ENCODE measurements around the gene PRKCZ.

Gene PRKCZ

DNA sequence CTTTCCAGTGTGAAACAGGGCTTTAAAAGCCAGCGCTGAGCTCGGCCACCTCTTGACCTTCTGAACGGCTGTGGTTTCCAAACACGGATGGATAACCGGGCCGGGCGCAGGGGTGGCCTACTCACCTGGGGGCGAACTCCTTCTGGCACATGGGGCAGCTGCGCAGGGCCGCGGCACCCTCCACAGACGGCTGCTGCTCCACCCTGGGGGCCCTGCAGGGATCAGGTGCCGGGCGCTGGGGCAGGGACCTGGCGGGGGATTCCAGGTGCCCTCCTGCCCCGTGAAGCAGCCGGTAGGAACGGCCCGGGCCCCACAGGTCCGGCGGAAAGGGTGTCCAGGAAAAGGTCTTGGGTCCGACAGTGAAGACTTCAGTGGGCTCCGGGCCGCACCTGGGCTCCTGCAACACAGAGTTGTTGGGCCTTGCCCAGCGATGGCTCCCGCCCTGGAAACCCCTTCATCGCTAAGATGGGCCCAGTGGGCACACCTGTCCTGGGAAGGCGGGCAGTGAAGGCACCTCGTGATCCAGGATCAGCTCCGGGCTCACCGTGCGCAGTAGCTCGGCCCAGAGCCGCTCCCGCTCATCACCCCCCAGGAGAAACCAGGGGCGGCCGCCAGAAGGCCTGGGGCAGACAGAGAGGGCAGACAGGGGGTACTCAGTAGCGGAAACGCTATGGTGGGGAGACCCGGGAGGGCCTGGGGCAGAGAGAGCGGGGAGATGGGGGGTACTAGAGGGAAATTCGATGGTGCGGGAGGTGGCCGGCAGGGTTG is 143.5 kb downstream of the PRKCZ start:
- H3K4me3 ChIP-seq (ENCODE audit: low read depth, low read length) = peak overlapping the region; percentile 50
- H3K36me3 ChIP-seq (ENCODE audit: control insufficient read depth, insufficient read depth, low read length) = peaks cover 11% of the 10 kb centered on the region; the same call in 1 of the 2 replicates
- peaks cover 20% of the 10 kb centered on the region for H3K4me1 ChIP-seq (ENCODE audit: control insufficient read depth, insufficient read depth, low read length)
- no peak overlapping the region for H3K27ac ChIP-seq (ENCODE audit: low read depth, low read length)
- no peaks in the 10 kb centered on the region for H3K27me3 ChIP-seq (ENCODE audit: control insufficient read depth, insufficient read depth, low read length)
- peak overlapping the region; percentile 53 for H3K9ac ChIP-seq (ENCODE audit: low read length)
- H3K9me3 ChIP-seq (ENCODE audit: control insufficient read depth, insufficient read depth, low read depth, low read length) = no peaks in the 10 kb centered on the region

DNA sequence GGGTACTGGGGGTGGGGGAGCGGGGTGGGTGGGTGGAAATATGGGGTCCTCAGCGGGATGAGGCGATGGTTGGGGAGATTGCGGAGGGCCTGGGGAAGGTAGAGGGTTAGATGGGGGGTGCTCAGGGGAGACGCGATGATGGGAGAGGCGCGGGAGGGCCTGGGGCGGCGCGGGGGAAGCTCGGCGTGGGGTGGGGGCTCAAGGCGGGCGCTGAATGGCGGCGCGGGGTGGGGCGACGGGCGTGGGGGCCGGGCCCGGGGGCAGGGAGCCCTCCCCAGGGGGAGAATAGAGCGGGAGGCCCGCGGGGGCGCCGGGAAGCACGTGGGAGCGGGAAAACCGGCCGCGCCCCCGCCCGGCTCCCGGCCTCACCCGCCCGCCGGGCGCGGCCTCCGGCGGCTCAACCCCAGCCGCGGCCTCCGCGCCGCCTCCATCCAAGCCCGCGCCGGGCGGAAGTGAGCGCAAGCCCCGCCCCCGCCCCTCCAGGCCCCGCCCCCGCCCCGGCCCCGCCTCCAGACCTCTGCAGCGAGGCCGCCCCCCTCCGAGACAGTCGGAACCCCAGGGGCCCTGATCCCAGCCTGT is 144.2 kb downstream of the PRKCZ start, which contains the start of gene FAAP20:
Gene FAAP20 (minus strand): TSS at position 454 of the 579 bp plus-strand sequence. CDS start 23 bp downstream, at position 431.
- no peaks in the 10 kb centered on the region for H3K27me3 ChIP-seq (ENCODE audit: control insufficient read depth, insufficient read depth, low read length)
- H3K4me3 ChIP-seq (ENCODE audit: low read depth, low read length) = peak within 1 kb of the TSS; percentile 50
- H3K36me3 ChIP-seq (ENCODE audit: control insufficient read depth, insufficient read depth, low read length) = peaks cover 11% of the 10 kb centered on the region; the same call in 1 of the 2 replicates
- H3K4me1 ChIP-seq (ENCODE audit: control insufficient read depth, insufficient read depth, low read length) = peaks cover 25% of the 10 kb centered on the region
- H3K9ac ChIP-seq (ENCODE audit: low read length) = peak within 1 kb of the TSS; percentile 53
- no peaks in the 10 kb centered on the region for H3K9me3 ChIP-seq (ENCODE audit: control insufficient read depth, insufficient read depth, low read depth, low read length)
- peak within 1 kb of the TSS; percentile 50; the same call in 1 of the 2 replicates for H3K27ac ChIP-seq (ENCODE audit: low read depth, low read length)

DNA sequence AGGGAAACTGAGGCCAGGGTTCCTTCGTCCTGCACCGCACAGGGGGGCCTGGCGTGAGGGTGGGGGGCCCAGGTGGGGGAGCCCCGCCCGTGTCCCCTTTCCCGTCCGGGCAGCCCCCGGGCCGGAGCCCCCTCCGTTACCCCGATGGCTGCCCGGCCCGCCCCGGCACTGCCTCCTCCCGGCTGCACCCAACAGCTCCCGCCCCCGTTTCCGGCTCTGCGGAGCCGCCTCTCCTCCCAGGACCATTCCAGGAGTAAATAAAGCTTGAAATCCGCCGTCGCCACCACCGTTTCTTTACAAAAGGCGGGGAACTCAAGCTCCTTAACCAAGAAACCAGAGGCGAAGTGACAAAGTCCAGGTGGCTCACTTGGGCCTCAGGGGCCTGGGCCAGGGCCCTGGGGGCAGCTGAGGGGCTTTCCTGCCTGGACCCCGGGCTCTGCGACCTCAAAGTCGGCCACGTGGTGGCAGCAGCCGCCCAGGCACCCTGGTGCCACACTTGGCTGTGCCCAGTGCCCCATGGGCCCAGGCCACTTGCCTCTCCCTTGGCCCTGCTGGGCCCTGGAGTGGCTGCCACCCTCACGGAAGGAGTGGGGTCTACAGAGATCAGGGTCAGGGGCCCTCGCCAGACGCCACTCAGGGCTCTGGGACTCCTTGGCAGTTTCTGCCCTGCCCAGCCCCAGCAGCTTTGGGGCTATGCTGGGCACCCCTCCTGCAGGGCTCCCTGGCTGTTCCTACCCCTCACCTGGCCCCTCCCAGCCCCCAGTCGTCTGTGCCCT is 144.9 kb downstream of the PRKCZ start:
- Histone ChIP-seq H3K4me3 (ENCODE audit: low read depth, low read length) (peak overlapping the region; percentile 50), H3K4me1 (ENCODE audit: control insufficient read depth, insufficient read depth, low read length) (peaks cover 20% of the 10 kb centered on the region), H3K9me3 (ENCODE audit: control insufficient read depth, insufficient read depth, low read depth, low read length) (no peaks in the 10 kb centered on the region), H3K9ac (ENCODE audit: low read length) (peak overlapping the region; percentile 14), H3K27ac (ENCODE audit: low read depth, low read length) (peak overlapping the region; percentile 50; the same call in 1 of the 2 replicates), H3K36me3 (ENCODE audit: control insufficient read depth, insufficient read depth, low read length) (peaks cover 11% of the 10 kb centered on the region; the same call in 1 of the 2 replicates), H3K27me3 (ENCODE audit: control insufficient read depth, insufficient read depth, low read length) (no peaks in the 10 kb centered on the region)

DNA sequence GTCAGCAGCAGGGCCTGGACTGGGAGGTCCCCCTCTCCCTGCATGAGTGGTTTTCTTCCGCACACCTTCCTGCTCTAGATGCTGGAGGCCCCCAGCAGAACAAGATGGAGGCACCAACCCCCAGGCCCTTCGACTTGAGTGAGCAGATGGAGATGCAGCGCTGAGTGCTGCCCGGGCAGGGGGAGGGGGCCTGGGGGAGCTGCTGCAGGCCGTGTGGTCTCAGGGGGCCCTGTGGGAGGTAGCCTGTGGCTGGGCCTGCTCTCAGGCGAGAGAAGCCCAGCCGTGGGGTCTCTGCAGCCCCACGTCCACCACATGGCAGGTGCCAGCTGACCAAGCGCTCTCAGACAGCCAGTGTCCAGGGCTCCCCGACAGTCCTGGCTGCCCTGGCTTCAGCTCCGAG is 145.6 kb downstream of the PRKCZ start:
- no peak overlapping the region for H3K4me3 ChIP-seq (ENCODE audit: low read depth, low read length)
- H3K9me3 ChIP-seq (ENCODE audit: control insufficient read depth, insufficient read depth, low read depth, low read length) = no peaks in the 10 kb centered on the region
- H3K9ac ChIP-seq (ENCODE audit: low read length) = no peak overlapping the region
- H3K27ac ChIP-seq (ENCODE audit: low read depth, low read length) = peak overlapping the region; percentile 50; the same call in 1 of the 2 replicates
- peaks cover 11% of the 10 kb centered on the region; the same call in 1 of the 2 replicates for H3K36me3 ChIP-seq (ENCODE audit: control insufficient read depth, insufficient read depth, low read length)
- peaks cover 13% of the 10 kb centered on the region for H3K4me1 ChIP-seq (ENCODE audit: control insufficient read depth, insufficient read depth, low read length)
- no peaks in the 10 kb centered on the region for H3K27me3 ChIP-seq (ENCODE audit: control insufficient read depth, insufficient read depth, low read length)

DNA sequence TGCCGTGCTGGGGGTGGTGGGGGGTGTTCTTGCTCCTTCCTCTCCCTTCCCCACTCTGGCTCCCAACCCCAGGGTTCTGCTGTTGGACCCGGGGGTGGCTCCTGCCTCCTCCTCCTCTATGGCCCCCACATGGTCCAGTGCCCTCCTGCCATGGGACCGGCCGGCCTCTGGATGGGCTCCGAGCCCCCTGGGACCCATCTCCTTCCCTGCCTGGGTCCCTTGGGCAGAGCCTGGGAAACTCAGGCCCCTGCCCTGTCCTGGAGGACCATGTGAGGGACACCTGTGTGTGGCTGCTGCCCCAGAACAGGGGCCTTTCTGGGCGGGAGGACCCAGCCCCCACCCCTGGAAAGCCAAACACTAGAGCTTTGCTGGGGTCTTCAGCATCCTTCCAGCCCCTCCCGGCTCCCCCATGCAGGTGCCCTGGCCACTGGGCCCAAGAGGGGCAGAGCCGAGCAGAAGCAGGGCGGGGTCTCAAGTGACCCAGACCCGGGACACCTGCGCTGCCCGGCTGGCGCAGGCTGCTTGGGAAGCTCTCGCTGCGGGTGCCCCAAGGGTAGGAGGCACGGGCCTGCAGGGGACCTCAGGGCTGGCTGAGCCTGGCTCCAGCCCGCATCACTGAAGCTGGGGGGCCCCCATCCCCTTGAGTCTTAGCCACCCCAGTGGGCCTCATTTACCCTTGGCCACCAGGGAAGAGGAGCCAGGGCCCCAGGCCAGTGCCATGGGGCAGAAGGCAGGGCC is 146.9 kb downstream of the PRKCZ start:
- no peak overlapping the region for H3K9ac ChIP-seq (ENCODE audit: low read length)
- H3K4me1 ChIP-seq (ENCODE audit: control insufficient read depth, insufficient read depth, low read length) = peaks cover 12% of the 10 kb centered on the region
- no peak overlapping the region for H3K4me3 ChIP-seq (ENCODE audit: low read depth, low read length)
- H3K27me3 ChIP-seq (ENCODE audit: control insufficient read depth, insufficient read depth, low read length) = no peaks in the 10 kb centered on the region
- peaks cover 9% of the 10 kb centered on the region; the same call in 1 of the 2 replicates for H3K36me3 ChIP-seq (ENCODE audit: control insufficient read depth, insufficient read depth, low read length)
- H3K27ac ChIP-seq (ENCODE audit: low read depth, low read length) = no peak overlapping the region
- H3K9me3 ChIP-seq (ENCODE audit: control insufficient read depth, insufficient read depth, low read depth, low read length) = no peaks in the 10 kb centered on the region

DNA sequence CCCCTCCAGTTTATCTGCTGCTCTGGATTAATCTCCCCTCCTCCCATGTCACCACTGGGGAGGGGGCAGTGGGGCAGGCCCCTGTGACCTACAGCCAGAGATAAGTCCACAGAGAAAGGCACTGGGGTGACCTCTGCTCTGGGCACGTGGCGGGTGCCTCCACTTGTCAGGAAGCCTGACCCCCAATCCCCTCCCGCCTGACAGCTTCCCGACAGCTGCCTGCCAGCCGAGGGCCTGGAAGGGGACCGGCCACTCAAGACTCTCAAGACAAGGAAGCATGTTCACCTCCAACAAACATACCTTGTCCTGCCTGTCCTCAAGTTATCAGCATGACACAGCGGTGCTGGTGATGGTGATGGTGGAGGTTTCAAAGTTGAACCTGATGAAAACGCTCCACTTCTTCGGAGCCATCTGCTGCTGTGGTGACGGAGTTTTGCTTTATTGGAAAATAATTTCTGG is 147.5 kb downstream of the PRKCZ start:
- Histone ChIP-seq H3K27me3 (ENCODE audit: control insufficient read depth, insufficient read depth, low read length) (no peaks in the 10 kb centered on the region), H3K4me3 (ENCODE audit: low read depth, low read length) (no peak overlapping the region), H3K36me3 (ENCODE audit: control insufficient read depth, insufficient read depth, low read length) (0 out of 2 replicates have a peak, but pooled peaks cover 2% of the 10 kb centered on the region), H3K9ac (ENCODE audit: low read length) (no peak overlapping the region), H3K27ac (ENCODE audit: low read depth, low read length) (no peak overlapping the region), H3K4me1 (ENCODE audit: control insufficient read depth, insufficient read depth, low read length) (peaks cover 12% of the 10 kb centered on the region), H3K9me3 (ENCODE audit: control insufficient read depth, insufficient read depth, low read depth, low read length) (no peaks in the 10 kb centered on the region)

DNA sequence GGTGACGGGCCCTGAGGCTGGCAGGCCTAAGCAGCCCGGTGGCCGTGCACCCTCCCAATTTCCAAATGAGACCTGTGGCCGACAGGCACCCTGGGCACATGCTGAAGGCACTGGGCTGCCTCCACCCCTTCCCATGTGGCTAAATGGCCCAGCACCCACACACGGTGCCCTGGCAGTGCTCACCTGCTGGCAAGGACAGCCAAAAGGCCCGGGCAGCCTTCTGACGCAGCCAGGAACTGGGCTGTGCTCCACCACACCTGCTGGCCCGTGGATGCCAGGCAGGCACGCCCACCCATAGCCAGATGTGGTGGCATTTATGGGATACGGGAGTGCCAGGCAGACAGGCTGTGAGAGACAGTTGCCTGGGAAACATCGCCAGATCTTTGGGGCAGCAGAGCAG is 148.4 kb downstream of the PRKCZ start:
- Histone ChIP-seq H3K27me3 (ENCODE audit: control insufficient read depth, insufficient read depth, low read length) (no peaks in the 10 kb centered on the region), H3K36me3 (ENCODE audit: control insufficient read depth, insufficient read depth, low read length) (no peaks in the 10 kb centered on the region), H3K9ac (ENCODE audit: low read length) (peak overlapping the region; percentile 14), H3K27ac (ENCODE audit: low read depth, low read length) (no peak overlapping the region), H3K9me3 (ENCODE audit: control insufficient read depth, insufficient read depth, low read depth, low read length) (no peaks in the 10 kb centered on the region), H3K4me3 (ENCODE audit: low read depth, low read length) (0 out of 2 replicates have a peak overlapping the region, but pooled peaks have one; percentile 59), H3K4me1 (ENCODE audit: control insufficient read depth, insufficient read depth, low read length) (peaks cover 8% of the 10 kb centered on the region)

DNA sequence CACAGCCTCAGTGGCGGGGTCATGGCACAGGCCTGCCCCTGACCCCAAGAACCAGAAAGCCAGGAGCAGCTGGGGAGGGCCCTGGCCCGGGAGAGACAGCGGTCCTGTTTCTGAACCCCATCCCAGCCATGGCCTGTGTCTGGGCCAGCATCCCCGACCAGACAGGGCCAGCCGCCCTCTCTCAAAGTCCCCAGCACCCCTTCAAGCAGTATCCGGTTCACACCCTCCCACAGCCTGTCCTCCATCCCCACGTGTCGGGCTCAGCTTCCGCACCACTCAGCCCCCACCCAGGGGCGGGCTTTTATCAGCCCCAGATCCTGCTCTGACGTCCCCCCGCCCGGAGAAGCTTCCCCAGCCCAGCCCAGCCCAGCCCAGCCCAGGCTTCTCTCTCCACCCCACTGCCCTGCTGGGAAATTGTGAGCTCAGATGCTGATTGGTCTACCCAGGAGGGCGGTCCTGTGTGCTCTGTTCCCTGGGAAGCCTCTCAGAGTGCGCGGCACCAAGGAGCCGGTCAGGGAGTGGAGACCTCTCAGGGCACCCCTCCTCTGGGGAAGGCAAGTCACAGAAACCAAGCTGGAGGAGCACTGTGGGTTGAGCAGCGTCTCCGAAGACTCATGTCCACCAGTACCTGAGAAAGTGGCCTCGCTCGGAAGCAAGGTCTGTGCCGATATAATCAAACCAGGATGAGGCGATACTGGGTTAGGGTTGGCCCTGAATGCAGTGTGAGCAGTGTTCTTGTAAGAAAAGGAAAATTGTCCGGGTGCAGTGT is 149.0 kb downstream of the PRKCZ start:
- Histone ChIP-seq H3K9ac (ENCODE audit: low read length) (peak overlapping the region; percentile 14), H3K36me3 (ENCODE audit: control insufficient read depth, insufficient read depth, low read length) (no peaks in the 10 kb centered on the region), H3K4me3 (ENCODE audit: low read depth, low read length) (peak overlapping the region; percentile 59), H3K27ac (ENCODE audit: low read depth, low read length) (no peak overlapping the region), H3K4me1 (ENCODE audit: control insufficient read depth, insufficient read depth, low read length) (peaks cover 10% of the 10 kb centered on the region), H3K27me3 (ENCODE audit: control insufficient read depth, insufficient read depth, low read length) (no peaks in the 10 kb centered on the region), H3K9me3 (ENCODE audit: control insufficient read depth, insufficient read depth, low read depth, low read length) (no peaks in the 10 kb centered on the region)

DNA sequence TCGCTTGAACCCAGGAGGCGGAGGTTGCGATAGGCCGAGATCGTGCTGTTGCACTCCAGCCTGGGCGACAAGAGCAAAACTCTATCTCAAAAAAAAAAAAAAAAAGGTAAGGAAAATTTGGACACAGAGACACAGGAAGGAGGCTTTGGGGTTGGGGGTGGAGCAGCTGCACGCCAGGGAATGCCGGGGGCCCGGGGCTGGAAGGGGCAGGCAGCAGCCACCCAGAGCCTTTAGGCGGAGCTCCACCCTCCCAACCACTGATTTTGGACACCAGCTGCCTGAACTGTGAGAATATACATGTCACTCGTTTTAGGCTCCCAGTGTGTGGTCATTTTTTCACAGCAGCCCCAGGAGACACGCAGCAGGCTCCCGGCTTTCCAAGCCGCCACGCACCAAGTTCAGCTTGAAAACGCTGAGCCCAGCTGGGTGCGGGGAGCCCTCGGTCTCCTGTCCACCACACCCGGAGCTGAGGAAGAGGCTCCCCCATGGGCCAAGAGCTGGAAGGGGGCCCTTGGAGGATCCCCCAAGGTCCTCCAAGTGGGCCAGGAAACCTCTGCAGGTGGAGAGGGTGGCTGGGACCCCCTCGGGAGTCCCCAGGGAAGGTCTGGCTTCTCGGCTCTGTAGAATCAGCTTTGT is 150.2 kb downstream of the PRKCZ start:
- H3K27ac ChIP-seq (ENCODE audit: low read depth, low read length) = no peak overlapping the region
- no peak overlapping the region for H3K9ac ChIP-seq (ENCODE audit: low read length)
- no peaks in the 10 kb centered on the region for H3K27me3 ChIP-seq (ENCODE audit: control insufficient read depth, insufficient read depth, low read length)
- no peaks in the 10 kb centered on the region for H3K9me3 ChIP-seq (ENCODE audit: control insufficient read depth, insufficient read depth, low read depth, low read length)
- no peaks in the 10 kb centered on the region for H3K36me3 ChIP-seq (ENCODE audit: control insufficient read depth, insufficient read depth, low read length)
- H3K4me3 ChIP-seq (ENCODE audit: low read depth, low read length) = no peak overlapping the region
- H3K4me1 ChIP-seq (ENCODE audit: control insufficient read depth, insufficient read depth, low read length) = peaks cover 14% of the 10 kb centered on the region
